Body of pancreas (tissue), 4 donors: ENCODE measurements around the gene PCSK9. TPM values are rescaled to one million over a fixed set of nuclear protein-coding genes. Genes with fewer than 3 reads are reported as not detected.

Experiments
- ATAC-seq: fragments of 150-250 bp; one replicate; pipeline ENCODE4 v1.9.1; 2016
- DNase-seq, 4 donors: peaks; one replicate each; pipeline ENCODE4 v3.0.0-alpha.2; 2019
- H3K27ac ChIP-seq, 4 donors: fragments of 200-600 bp; sonication (generic); 1 replicate in 3 of 4; 2 replicates in 1 of 4; pipeline versions ENCODE4 v1.5.1 to v1.6.1; 2016 to 2019; ENCODE audit warnings: mild to moderate bottlenecking in 1 of 4, mixed read lengths in 1 of 4, moderate library complexity in 1 of 4
- H3K27me3 ChIP-seq, 2 donors: fragments of 200-600 bp; sonication (generic); one replicate each; pipeline ENCODE4 v1.6.0; 2016; ENCODE audit warnings: mild to moderate bottlenecking in 1 of 2
- H3K36me3 ChIP-seq, 2 donors: fragments of 200-600 bp; sonication (generic); replicated peaks in 1 of 2; 2 replicates each; pipeline ENCODE4 v1.5.1; 2016; ENCODE audit warnings: low read depth in 2 of 2; ENCODE audit not compliant: insufficient read depth in 1 of 2
- H3K4me1 ChIP-seq: fragments of 200-600 bp; sonication (generic); one replicate; pipeline ENCODE4 v1.6.0; 2016
- H3K4me3 ChIP-seq, 2 donors: fragments of 200-600 bp; sonication (generic); 1 replicate in 1 of 2; 2 replicates in 1 of 2; pipeline ENCODE4 v1.5.1; 2016 to 2019
- H3K9me3 ChIP-seq, 3 donors: fragments of 200-600 bp; sonication (generic); 1 replicate in 2 of 3; 2 replicates in 1 of 3; pipeline ENCODE4 v1.5.1; 2016
- CTCF ChIP-seq, 7 experiments: fragments of 450-650 bp in 4 of 7; fragments of 200-600 bp in 3 of 7; sonication (generic) in 3 of 7; IDR thresholded peaks; one replicate each; pipeline ENCODE4 v1.5.1; 2016 to 2019; ENCODE audit warnings: antibody characterized with exemption in 7 of 7
- POLR2A ChIP-seq, 3 donors: fragments of 450-650 bp; IDR thresholded peaks; one replicate each; pipeline ENCODE4 v1.6.1; 2016; ENCODE audit warnings: antibody characterized with exemption in 3 of 3, mild to moderate bottlenecking in 2 of 3
- WGBS, 2 donors: methylation state at CpG; one replicate each; pipeline ENCODE4 v1.1.5; 2017; 5-methylcytosine and 5-hydroxymethylcytosine counted together
- intact Hi-C: fragments of 100-400 bp; cut with DNase I; formaldehyde crosslinking; loops from one replicate; pipeline ENCODE4 v1.15.1; 2023
- total RNA-seq, 2 donors: library from RNA; depleted of rRNA; stranded (reverse); fragments of >200 nt; gene quantifications; one replicate each; pipeline ENCODE4 v1.1.0, GENCODE V29; 2016

Gene PCSK9
- total RNA-seq, 2 donors from 2014 or later: 6.0 to 13.8 TPM

GRCh38 chr1:55038974-55039341 is 390 bp upstream of the PCSK9 start:
- WGBS, 2 donors: 31 to 38% methylated on average over 9 of the region's 9 CpGs
- no peak overlapping the region for H3K4me3 ChIP-seq
- peak overlapping the region in 1 of 4 donors; percentile 83 for H3K27ac ChIP-seq
- TF ChIP-seq CTCF (IDR thresholded peaks at IDR 0.05) (no peak), POLR2A (IDR thresholded peaks at IDR 0.05) (no peak)
- no peak for ATAC-seq
- H3K9me3 ChIP-seq: no peaks in the 10 kb centered on the region
- H3K36me3 ChIP-seq: no peaks in the 10 kb centered on the region
- H3K27me3 ChIP-seq: no peaks in the 10 kb centered on the region
- H3K4me1 ChIP-seq: peaks cover 28% of the 10 kb centered on the region
- DNase-seq: no peak
- intact Hi-C loops: no loop called here

- WGBS, 2 donors: 7 to 10% methylated on average over 35 to 49 of the region's 49 CpGs
- peak; percentile 72 for ATAC-seq
Observed at GRCh38 chr1:55040083-55040932, 960 bp downstream of the PCSK9 start.

GRCh38 chr1:55040933-55041494 is 1.7 kb downstream of the PCSK9 start:
- peaks cover 28% of the 10 kb centered on the region for H3K4me1 ChIP-seq
- intact Hi-C loops: no loop called here
- ATAC-seq (no peak), DNase-seq (no peak)
- no peaks in the 10 kb centered on the region for H3K27me3 ChIP-seq
- TF ChIP-seq POLR2A (IDR thresholded peaks at IDR 0.05) (no peak), CTCF (IDR thresholded peaks at IDR 0.05) (no peak)
- peak overlapping the region in 1 of 2 donors; percentile 23 for H3K4me3 ChIP-seq
- 24 to 44% methylated on average over 4 to 5 of the region's 5 CpGs for WGBS, 2 donors
- peak overlapping the region; percentile 25 to 83 (median 41) for H3K27ac ChIP-seq
- no peaks in the 10 kb centered on the region for H3K36me3 ChIP-seq
- no peaks in the 10 kb centered on the region for H3K9me3 ChIP-seq

More at GRCh38 chr1:55040083-55040932, 960 bp downstream of the PCSK9 start:
- peak; percentile 54 to 85 (median 70) for DNase-seq
- H3K27ac ChIP-seq: peak overlapping the region; percentile 33 to 83 (median 57)
- H3K4me3 ChIP-seq: peak overlapping the region; percentile 14 to 23
- no peaks in the 10 kb centered on the region for H3K27me3 ChIP-seq
- intact Hi-C loops: no loop called here
- TF ChIP-seq CTCF (IDR thresholded peaks at IDR 0.05) (no peak), POLR2A (IDR thresholded peaks at IDR 0.05) (peak; percentile 11 to 25 (median 17))
- no peaks in the 10 kb centered on the region for H3K36me3 ChIP-seq
- no peaks in the 10 kb centered on the region for H3K9me3 ChIP-seq
- peaks cover 28% of the 10 kb centered on the region for H3K4me1 ChIP-seq

- DNase-seq (no peak), ATAC-seq (no peak)
- TF ChIP-seq POLR2A (IDR thresholded peaks at IDR 0.05): no peak
- Histone ChIP-seq H3K36me3 (no peaks in the 10 kb centered on the region), H3K27me3 (no peaks in the 10 kb centered on the region), H3K4me1 (peaks cover 28% of the 10 kb centered on the region), H3K4me3 (no peak overlapping the region), H3K9me3 (no peaks in the 10 kb centered on the region), H3K27ac (no peak overlapping the region)
- intact Hi-C loops: no loop called here
- 63 to 77% methylated on average over 3 of the region's 3 CpGs for WGBS, 2 donors
Observed at GRCh38 chr1:55041613-55042012, 2.3 kb downstream of the PCSK9 start.

GRCh38 chr1:55043011-55043410 is 3.7 kb downstream of the PCSK9 start:
- no peak for TF ChIP-seq POLR2A (IDR thresholded peaks at IDR 0.05)
- TF ChIP-seq CTCF (IDR thresholded peaks at IDR 0.05): no peak
- intact Hi-C loops: no loop called here
- H3K4me1 ChIP-seq: peaks cover 28% of the 10 kb centered on the region
- no peak overlapping the region for H3K4me3 ChIP-seq
- ATAC-seq: no peak
- H3K9me3 ChIP-seq: no peaks in the 10 kb centered on the region
- H3K27ac ChIP-seq: no peak overlapping the region
- DNase-seq: no peak
- WGBS, 2 donors: 84 to 92% methylated on average over 2 of the region's 2 CpGs
- no peaks in the 10 kb centered on the region for H3K27me3 ChIP-seq
- no peaks in the 10 kb centered on the region for H3K36me3 ChIP-seq
